NB4 (cell line): ENCODE data around the gene MYOM1.
"Not testable (repeated sequence)": the region's sequence is repeated elsewhere in the genome, so short reads cannot be mapped to it uniquely, and the experiment has no call there.

Source experiments
- DNase-seq: peaks from one replicate; pipeline ENCODE4 v3.0.0; 2010; ENCODE audit warnings: low read depth
- H3K4me3 ChIP-seq: one replicate; pipeline ENCODE4 v1.5.1; 2011; ENCODE audit warnings: mild to moderate bottlenecking, low read depth, low read length, moderate library complexity
- CTCF ChIP-seq: IDR thresholded peaks from one replicate; pipeline ENCODE4 v1.5.1; 2012; ENCODE audit warnings: low read depth, low read length
- MAX ChIP-seq: IDR thresholded peaks from 2 replicates; pipeline ENCODE4 v1.6.1; 2011; ENCODE audit warnings: low read depth, low read length
- MYC ChIP-seq: IDR thresholded peaks from 2 replicates; pipeline ENCODE4 v1.6.1; 2011; ENCODE audit warnings: low read depth, low read length
- POLR2A ChIP-seq: IDR thresholded peaks from 2 replicates; pipeline ENCODE4 v1.6.1; 2011; ENCODE audit warnings: mild to moderate bottlenecking; ENCODE audit not compliant: insufficient read length; ENCODE audit errors: extremely low read depth

The MYOM1 gene

GRCh38 chr18:3225588-3225987 is 5.8 kb upstream of the MYOM1 start:
- TF ChIP-seq MAX (no peak), MYC (no peak)
- H3K4me3 ChIP-seq, result no peak overlapping the region
- no peak for DNase-seq

- TF ChIP-seq MYC (no peak), CTCF (no peak)
- DNase-seq, result no peak
Observed at GRCh38 chr18:3224223-3224622, 4.5 kb upstream of the MYOM1 start.

GRCh38 chr18:3223356-3223755 is 3.6 kb upstream of the MYOM1 start:
- no peak overlapping the region for H3K4me3 ChIP-seq
- no peak for TF ChIP-seq MYC
- no peak for TF ChIP-seq POLR2A
- TF ChIP-seq MAX, result no peak
- no peak for TF ChIP-seq CTCF
- no peak for DNase-seq

More at GRCh38 chr18:3224223-3224622, 4.5 kb upstream of the MYOM1 start:
- no peak overlapping the region for H3K4me3 ChIP-seq

GRCh38 chr18:3221496-3221895 is 1.7 kb upstream of the MYOM1 start:
- no peak overlapping the region for H3K4me3 ChIP-seq
- TF ChIP-seq CTCF, result no peak
- no peak for TF ChIP-seq POLR2A
- no peak for TF ChIP-seq MAX
- DNase-seq, result no peak

GRCh38 chr18:3220868-3221267 is 1.1 kb upstream of the MYOM1 start:
- H3K4me3 ChIP-seq, DNase-seq: not testable (repeated sequence)

GRCh38 chr18:3219241-3219630 is 532 bp downstream of the MYOM1 start:
- TF ChIP-seq MYC, result no peak
- TF ChIP-seq POLR2A, result no peak
- no peak for TF ChIP-seq CTCF
- no peak for TF ChIP-seq MAX
- no peak for DNase-seq
- H3K4me3 ChIP-seq, result no peak overlapping the region

GRCh38 chr18:3218819-3219218 is 949 bp downstream of the MYOM1 start:
- DNase-seq, result no peak
- H3K4me3 ChIP-seq, result no peak overlapping the region
- TF ChIP-seq MAX, result no peak
- TF ChIP-seq CTCF, result no peak
- TF ChIP-seq POLR2A, result no peak
- no peak for TF ChIP-seq MYC
